Measurements from ENCODE around the gene GGT7.

DNA sequence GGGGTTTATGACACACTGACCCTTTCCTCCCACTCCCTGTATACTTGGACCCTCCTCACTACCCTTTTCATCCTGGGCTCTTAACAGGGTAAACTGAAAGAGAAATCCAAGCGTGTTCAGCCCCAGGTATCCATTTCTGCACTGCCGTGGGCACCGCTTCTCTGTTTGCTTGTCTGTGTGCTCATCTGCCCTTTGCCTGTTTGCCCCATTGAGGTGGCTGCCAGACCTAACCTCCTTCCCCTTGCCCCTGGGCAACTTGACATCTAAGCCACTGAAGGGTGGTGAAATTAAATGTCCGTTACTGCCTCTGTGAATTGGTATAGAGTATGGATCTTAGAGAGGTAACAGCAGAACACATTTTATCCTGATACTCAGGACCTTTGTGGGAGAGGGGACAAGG lies 42.5 kb upstream of the GGT7 start:
- TF ChIP-seq CTCF (IDR thresholded peaks at IDR 0.05) (no peak), POLR2A (IDR thresholded peaks at IDR 0.05) (no peak)
